Stimulated activated CD4-positive, alpha-beta T cell treated with anti-CD3 and anti-CD28 coated beads, TNF-alpha, amount 100 ng/mL, for 48 hours (primary cell): ENCODE measurements around the gene CHRNA1.

Source experiments
- DNase-seq, 3 donors: peaks; one replicate each; pipeline ENCODE4 v3.0.0-alpha.2; 2020; ENCODE audit warnings: low read depth in 3 of 3

Gene CHRNA1

GRCh38 chr2:174781996-174782395 lies 17.7 kb upstream of the CHRNA1 start:
- no peak for DNase-seq

DNA sequence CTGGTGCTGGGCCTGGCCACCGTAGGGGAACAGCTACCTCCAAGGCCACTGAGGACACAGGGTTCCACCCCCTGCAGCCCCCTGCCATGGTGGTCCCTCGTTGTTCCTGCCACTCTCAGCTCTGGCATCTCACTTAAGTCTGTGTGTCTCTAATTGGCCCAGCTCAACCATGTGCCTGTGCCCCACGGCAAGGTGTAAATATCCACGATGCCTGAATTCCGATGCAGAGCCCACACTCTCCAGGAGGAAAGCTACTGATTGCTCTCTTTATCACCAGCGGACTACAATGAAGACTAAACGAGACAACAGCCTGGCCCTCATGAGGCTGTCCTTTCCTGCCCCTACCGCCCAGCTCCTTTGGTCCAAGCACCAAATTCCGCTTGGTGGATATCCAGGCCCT lies 17.0 kb upstream of the CHRNA1 start:
- no peak for DNase-seq

DNA sequence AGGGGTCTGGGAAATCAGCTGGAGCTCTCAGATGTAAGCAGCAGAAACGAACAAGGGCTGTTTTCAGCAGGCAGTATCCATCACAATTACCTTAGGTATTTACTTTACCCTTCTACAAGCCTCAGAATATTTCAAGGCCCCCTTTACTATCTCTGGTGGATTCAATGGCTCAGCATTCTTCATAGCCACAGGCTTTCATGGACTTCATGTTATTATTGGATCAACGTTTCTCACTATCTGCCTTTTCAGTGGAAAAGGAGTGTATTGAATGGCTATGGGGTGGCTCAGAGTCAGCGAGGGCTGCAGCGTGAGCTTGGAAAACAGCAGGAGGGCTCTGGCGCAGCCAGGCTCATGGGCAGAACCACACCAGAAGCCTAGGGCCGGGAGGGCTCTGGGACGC lies 16.6 kb upstream of the CHRNA1 start:
- no peak for DNase-seq

DNA sequence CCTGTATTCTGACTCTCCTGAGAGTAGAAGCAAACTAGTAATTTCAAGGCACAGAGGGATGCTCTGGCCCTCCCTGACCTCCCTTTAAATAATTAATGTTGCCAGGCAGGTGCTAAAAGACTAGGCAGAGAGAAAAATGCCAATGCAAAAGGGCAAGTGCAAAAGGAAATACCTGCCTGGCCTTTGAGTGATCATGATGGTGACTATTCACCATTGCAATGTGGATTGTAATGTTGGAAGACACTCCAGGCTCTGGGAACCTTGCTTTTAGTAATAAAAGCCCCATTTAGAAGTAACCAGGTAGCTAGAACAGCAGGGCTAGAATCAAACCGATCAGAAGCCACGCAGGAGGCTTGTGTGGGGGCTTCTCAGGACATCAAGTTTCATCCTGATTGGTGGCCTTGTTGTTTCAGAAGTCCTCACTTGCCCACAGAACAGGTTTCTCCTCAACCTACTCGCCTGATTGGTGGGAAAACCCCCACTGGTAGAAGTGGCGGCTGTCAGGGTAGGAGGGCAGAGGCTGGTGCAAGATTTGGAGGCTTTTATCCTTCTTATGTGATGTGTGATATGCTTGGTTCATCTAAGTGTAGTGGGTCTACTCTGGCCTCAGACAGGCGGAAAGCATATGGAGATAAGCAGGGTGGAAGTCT lies 16.0 kb upstream of the CHRNA1 start:
- DNase-seq = no peak

DNA sequence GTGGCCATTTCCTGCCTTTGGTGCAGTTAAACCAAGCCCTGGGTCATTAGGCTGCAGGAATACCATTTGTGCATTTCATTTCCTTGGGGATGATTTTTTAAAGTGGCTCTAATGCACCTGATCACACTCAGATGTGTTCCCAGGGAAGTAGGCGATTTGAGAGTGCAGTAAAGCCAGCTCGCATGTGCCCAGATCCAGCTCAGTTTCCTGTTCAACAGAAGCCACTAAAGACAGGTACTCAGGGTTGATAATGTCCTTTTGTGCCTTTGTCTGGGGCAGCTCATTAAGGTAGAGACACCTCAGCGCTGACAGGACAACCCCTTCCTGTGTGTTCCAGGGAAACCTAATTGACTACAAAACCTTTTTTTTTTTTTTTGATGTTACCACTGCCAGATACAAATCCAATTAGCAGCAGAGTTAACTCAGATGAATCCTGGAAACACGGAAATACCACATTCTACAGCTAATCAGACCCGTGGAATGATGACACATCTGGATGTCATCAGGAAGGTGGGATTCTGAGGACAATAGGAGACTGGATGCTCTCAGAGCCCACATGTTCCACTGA lies 15.2 kb upstream of the CHRNA1 start:
- no peak for DNase-seq

- peak; percentile 36 to 62 (median 38) for DNase-seq
Measured at GRCh38 chr2:174778085-174778981, 14.1 kb upstream of the CHRNA1 start.

DNA sequence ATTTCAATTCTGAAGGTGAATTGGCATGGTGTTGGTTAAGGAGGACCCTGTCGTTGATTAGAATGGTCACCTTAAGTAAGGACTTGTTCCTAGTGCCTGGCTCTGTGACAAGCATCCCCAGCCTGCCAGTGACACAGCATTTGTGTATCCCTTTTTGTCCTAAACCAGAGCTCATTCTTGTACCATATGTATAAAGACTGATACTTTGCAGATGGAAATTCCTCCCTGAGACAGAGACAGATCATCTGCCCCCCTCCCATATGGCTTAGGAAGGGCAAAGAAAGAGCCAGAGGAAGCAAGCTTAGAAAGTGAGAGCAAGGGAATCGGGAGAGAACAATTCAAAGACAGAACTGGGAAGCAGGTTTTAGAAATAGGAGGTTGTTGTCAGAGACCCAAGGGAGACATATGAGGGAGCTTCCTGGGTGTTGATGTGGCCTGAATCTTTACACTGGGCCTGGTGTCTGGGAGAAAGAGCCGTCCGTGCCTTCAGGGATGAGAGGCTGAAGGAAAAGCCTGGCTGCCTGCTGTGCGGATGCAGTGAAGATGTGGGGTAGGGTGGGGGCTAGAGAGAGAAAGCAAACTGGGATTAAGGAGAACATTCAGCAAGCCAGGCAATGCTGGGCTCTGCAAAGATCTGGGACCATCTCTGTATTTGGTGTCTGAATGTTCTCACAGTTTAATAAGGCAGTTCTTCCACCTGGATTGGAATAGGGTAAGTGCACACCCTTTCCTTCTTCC lies 13.2 kb upstream of the CHRNA1 start:
- DNase-seq = no peak

DNA sequence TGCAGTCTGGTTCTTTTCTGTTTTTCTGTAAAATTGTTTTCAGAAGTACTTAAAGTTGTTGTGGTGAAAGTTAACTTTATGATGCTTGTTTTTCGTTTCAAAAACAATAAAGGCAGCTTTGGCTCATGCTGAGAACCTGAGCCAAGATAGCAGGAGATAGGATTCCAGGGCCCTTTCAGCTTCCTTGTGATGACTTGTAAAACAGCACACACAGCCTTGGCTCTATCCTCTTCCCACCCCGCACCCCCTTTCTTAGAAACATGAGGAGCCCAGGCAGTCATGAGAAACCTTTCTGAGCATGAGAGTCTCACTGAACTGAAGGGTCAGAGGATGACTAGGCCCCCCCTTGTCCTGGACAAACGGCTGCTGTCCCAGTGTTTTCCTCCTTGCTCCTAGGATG lies 12.4 kb upstream of the CHRNA1 start:
- no peak for DNase-seq

DNA sequence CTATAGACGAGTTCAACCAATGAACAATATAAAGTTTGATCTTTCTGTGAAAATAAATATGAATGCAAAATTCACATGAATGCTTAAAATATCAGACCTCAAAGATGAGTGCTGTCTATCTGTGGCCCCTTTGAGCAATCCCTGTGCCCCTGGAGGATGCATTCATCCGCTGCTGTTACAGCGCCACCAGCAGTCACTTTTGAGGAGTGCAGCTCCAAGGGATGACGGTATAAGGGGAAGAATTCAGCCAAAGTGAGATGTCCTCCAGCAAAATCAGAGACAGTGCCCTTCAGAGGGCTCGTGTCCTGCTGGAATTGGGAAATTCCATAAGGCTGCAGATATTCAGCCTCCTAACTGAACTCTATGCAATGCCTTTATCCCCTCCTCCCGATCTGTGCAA lies 12.0 kb upstream of the CHRNA1 start:
- no peak for DNase-seq

DNA sequence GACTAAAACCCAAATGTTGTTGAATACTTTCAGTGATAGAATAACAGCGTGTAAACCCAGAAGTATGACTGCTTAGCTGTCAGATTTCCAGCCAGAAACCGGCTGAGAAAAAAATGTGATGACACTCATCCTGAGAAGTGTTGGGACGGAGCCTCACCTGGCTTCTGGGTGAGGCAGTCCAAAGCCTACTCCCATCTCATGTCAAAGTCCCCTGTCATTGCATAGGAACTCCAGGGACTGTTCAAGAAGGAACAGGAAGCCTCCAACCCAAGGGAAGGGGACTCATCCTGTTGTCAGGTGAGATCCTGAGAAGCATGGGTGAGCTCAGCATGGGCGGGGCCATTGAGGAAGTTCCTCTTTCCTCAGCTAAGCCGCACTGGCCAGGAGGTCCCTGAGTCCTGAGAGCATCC lies 11.3 kb upstream of the CHRNA1 start:
- no peak for DNase-seq

GRCh38 chr2:174774886-174775285 lies 10.6 kb upstream of the CHRNA1 start:
- no peak for DNase-seq

GRCh38 chr2:174773215-174773614 lies 8.9 kb upstream of the CHRNA1 start:
- no peak for DNase-seq

DNA sequence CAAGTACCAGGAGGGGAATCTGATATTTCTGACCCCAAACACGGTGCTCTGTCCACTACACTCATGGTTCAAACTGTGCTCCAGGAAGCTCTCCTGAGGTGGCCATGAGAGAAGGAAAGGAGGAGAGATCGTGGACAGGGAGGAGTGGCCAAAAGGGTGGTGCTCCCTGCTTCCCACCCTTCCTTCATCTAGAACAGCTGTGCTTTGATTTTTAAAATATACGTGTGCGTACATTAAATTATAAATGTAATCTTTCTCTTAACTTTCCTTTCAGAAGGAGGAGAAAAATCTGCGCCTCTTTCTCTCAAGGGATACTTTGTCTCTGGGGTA lies 8.2 kb upstream of the CHRNA1 start:
- no peak for DNase-seq

GRCh38 chr2:174771631-174772471 lies 7.6 kb upstream of the CHRNA1 start:
- DNase-seq = no peak

- no peak for DNase-seq
Measured at GRCh38 chr2:174771136-174771535, 6.9 kb upstream of the CHRNA1 start.

DNA sequence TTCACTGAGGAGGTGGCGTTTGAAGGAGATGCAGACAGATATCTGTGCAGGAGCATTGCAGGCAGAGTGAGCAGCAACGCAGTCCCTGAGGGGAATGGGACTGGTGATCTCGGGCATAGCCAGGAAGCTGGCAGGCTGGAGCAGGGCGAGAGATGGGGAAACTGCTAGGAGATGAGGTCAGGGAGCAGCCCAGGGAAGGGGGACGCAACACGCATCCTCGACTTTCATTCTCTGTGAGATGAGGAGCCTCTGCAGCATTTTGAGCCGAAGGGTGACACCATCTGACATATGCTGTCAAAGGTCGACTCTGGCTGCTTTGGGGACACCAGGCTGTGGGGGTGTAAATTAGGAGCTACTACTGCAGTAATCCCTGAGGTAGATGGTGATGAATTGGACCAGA lies 4.3 kb upstream of the CHRNA1 start:
- no peak for DNase-seq

DNA sequence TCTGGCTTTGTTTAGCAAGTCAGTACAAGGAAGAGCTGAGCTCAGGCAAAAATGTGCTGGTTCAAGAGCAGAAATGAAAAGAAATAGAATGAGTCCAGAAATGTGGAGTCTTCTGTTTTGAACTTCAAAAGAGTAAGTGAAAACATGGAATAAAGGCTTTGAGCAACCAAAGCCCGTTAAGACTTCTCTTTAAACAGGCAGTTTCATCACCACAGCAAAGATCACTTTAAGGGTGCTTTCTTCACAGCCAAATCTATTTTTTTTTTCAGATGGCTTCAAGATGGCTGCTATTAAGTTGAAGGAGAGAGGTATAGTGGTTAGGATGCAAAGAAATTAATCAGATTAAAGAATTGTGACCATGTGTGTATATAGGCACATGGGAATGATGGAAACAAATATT lies 2.0 kb upstream of the CHRNA1 start:
- no peak for DNase-seq

GRCh38 chr2:174765576-174765975 lies 1.3 kb upstream of the CHRNA1 start:
- no peak for DNase-seq

- no peak for DNase-seq
Measured at GRCh38 chr2:174763780-174764179, 492 bp downstream of the CHRNA1 start.

- DNase-seq = no peak
Measured at GRCh38 chr2:174762464-174762863, 1.8 kb downstream of the CHRNA1 start.

- DNase-seq = no peak
Measured at GRCh38 chr2:174761837-174762236, 2.4 kb downstream of the CHRNA1 start.
